Fibroblast of peridontal ligament (primary cell): ENCODE data around the gene SH2B2.
A peak's percentile ranks its signal among the peaks of the same experiment; 100 is the strongest.
"Not testable (repeated sequence)": the region's sequence is repeated elsewhere in the genome, so short reads cannot be mapped to it uniquely, and the experiment has no call there.

Experiments
- DNase-seq: peaks from one replicate; pipeline ENCODE4 v3.0.0-alpha.2; 2010; ENCODE audit errors: extremely low read depth

Gene SH2B2

DNA sequence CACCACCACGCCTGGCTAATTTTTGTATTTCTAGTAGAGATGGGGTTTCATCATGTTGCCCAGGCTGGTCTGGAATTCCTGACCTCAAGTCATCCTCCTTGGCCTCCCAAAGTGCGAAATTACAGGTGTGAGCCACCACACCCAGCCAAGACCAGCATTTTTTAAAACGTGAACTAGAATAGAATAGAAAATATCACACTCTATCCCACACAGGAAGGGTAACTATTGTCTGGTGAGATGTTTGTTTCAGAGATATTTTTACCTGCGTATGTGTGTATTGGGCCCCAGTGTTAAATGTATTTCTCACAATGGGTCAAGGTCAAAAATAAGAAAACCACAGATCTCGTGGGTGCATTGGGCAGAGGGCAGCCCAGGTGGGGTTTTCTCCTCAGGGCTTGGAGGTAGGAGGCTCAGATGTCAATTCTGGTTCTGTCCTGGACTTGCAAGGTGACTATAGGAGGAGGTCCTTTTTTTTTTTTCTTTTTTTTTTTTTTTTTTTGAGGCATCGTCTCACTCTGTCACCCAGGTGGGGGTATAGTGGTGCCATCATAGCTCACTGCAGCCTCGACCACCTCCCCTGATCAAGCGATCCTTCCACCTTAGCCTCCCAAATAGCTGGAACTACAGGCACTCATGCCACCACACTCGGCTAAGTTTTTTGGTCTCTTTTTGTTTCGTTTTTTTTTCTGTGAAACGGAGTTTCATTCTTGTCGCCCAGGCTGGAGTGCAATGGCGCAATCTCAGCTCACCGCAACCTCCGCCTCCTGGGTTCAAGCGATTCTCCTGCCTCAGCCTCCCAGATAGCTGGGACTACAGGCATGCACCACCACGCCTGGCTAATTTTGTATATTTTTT is 19.0 kb downstream of the SH2B2 start:
- no peak for DNase-seq

- peak; percentile 32 for DNase-seq
Observed at GRCh38 chr7:102306916-102307677, 20.4 kb downstream of the SH2B2 start.

DNA sequence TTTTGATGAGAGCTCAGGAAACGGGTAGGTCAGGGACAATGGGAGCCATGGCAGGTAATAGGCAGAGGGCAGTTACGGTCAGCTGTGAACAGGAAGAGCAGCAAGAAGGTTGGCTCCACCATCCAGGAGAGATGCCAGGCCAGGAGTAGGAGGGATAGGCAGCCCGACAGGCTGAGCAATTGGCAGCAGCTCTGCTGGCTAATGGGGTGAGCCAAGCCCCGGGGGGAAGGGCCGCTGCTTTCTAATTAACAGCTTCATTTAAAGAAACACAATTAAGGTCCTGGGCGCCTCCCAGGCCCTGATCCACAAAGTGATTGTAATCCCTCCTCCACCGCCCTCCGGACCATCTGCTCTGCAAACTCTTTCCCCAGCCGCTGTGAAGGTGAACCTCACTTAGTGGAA is 23.7 kb downstream of the SH2B2 start:
- DNase-seq, result no peak

GRCh38 chr7:102312317-102312716 is 25.6 kb downstream of the SH2B2 start:
- no peak for DNase-seq

- no peak for DNase-seq
Observed at GRCh38 chr7:102313997-102314780, 27.5 kb downstream of the SH2B2 start.

DNA sequence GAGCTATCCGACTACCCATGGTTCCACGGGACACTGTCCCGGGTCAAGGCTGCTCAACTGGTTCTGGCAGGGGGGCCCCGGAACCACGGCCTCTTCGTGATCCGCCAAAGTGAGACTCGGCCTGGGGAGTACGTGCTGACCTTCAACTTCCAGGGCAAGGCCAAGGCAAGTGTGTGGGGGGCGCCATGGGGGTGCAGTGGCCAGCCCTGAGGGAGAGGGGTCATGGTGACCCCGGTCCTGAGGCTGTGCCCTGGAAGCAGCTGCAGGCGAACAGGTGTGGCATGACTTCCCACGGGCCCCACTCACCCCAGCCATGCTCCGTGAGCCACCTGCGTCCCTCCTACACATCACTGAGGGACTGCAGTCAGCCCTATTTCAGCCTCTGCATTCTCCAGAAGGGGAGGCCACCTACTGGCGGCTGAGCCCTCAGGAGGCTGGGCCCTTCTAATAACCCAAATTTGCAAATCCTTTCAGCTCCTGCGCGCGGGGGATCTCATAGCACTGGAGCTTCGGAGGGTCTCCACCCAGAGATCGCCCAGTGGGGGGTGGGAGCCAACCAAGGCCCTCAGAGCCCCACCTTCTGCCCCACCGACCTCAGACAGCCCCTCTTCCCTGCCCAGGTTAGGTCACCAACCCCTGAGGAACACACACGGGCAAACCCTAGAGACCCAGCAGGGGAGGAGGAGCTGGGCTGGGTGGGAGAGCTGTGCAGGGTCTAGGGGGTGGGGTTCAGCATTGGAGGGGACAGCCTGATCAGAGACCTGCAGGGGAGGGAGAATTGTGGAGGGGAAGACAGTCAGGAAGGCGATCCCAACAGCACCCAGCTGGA is 30.8 kb downstream of the SH2B2 start:
- no peak for DNase-seq

GRCh38 chr7:102318482-102318971 is 31.9 kb downstream of the SH2B2 start:
- DNase-seq, result no peak

DNA sequence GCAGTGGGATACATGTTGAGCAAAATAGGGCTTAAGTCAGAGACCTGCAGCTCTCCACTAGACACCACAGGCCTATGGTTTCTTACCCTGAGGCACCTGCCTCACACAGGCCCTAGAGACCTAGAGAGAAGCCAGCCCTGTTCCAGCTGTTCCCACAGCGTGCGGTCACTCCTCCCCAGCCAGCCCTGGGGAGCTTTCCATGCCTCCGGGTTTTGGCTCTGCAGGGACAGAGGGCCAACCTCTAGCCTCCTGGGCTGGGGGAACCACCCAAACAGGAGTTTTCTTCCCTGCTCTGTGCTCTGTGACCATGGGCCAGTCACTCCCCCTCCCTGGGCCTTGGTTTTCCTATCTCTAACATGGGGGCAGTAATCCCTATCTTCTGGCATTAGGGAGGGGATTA is 33.0 kb downstream of the SH2B2 start:
- no peak for DNase-seq

GRCh38 chr7:102320181-102320580 is 33.5 kb downstream of the SH2B2 start:
- no peak for DNase-seq

DNA sequence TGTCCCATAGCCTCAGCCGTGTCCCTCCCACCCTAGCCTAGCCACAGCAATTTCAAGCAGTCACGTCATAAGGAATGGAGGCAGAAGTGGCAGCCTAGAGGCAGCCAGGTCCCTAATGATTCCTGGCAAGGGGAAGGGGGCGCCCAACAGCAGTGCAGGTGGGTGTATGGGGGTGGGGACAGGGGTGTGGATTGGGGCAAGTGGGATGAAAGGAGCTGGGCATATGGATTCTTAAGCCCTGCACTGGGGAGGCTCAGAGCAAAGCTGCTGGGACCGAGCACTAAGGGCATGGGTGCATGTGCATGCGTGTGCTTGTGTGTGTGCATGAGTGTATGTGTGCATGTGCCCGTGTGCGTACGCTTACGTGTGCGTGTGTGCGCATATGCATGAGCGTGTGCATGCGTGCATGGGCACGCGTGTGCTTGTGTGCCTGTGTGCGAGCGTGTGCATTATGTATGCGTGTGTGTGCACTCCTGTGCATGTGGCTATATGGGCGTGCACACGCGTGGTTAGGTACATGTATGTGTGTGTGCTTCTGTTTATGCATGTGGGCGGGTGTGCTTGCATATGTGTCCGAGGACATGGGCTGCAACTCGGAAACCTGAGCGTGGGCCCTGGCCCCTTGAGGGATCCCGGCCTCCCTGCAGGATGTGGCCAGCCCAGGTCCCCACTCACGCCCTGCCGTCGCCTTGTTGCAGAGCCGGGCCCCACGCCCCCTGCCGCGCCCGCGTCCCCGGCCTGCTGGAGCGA is 34.1 kb downstream of the SH2B2 start:
- no peak for DNase-seq

DNA sequence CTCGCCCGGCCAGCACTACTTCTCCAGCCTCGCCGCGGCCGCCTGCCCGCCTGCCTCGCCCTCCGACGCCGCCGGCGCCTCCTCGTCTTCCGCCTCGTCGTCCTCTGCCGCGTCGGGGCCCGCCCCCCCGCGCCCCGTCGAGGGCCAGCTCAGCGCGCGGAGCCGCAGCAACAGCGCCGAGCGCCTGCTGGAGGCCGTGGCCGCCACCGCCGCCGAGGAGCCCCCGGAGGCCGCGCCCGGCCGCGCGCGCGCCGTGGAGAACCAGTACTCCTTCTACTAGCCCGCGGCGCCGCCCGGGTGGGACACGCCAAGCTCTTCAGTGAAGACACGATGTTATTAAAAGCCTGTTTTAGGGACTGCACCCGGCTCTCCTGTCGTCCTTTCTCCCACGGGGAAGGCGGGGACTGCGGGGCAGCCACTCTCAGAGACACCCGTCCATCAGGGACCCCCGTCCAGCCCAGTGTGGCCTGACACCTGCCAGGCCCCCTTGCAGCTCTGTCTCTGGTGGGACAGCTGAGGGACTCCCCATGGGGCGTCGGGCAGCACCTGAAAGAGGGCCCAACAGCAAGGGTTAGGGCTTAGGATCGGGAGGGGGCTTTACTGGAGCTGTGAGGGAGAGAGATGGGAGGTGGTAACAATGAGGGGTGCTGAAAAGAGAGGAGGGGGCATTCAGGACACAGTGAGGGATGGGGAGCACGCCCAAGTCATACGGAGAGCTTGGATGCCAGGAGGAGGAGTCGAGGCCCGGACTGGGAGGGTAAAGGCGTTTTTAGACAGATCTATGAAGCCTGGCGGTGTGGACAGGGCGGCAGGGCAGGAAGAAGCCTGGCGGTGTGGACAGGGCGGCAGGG is 34.9 kb downstream of the SH2B2 start:
- no peak for DNase-seq

DNA sequence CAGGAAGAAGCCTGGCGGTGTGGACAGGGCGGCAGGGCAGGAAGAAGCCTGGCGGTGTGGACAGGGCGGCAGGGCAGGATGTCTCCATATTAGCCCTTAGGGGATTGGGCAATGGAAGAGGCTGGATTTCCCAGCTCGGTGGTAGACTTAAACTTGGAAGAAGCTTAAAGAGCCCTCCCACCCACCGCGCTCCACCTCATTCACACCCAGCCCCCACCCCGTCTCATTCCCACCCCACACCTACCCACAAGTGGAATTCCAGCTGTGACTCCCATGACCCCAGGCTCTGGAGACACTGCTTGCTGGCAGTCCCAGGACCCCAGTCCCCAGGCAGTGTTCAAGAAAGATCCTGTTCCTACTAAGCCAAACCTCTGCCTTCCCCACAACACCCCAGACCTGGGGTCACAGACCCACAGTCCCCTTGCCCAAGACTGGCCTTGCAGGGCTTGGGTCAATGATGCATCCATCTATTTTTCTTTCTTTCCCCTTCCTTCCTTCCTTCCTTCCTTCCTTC is 35.6 kb downstream of the SH2B2 start:
- DNase-seq, result no peak

DNA sequence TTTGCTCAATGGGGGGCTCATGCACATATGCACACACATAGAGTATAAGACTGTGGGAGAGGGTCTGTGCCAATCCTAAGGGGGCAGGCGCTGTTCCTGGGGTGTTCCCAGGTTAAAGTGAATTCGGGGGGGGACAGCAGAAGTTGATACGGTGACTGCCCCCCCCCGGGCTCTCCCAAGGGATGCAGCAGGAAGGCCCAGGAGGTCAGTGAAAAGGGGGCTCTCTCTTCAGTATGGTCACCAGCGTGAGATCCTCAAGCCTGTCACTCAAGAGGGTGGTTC is 37.2 kb downstream of the SH2B2 start:
- DNase-seq, result no peak

DNA sequence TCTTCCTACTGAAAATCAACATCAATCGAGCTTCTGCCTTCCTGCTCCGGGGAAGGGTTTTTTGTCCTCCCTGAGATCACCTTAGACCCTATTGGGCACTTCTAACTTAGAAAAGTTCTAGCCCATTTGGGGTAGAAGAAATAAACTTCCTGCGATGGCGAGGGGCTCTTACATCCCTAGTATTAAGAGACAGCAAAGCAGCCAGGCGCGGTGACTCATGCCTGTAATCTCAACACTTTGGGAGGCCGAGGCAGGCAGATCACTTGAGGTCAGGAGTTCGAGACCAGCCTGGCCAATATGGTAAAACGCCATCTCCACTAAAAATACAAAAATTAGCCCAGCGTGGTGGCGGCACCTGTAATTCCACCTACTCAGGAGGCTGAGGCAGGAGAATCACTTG is 38.4 kb downstream of the SH2B2 start:
- DNase-seq, result not testable (repeated sequence)

DNA sequence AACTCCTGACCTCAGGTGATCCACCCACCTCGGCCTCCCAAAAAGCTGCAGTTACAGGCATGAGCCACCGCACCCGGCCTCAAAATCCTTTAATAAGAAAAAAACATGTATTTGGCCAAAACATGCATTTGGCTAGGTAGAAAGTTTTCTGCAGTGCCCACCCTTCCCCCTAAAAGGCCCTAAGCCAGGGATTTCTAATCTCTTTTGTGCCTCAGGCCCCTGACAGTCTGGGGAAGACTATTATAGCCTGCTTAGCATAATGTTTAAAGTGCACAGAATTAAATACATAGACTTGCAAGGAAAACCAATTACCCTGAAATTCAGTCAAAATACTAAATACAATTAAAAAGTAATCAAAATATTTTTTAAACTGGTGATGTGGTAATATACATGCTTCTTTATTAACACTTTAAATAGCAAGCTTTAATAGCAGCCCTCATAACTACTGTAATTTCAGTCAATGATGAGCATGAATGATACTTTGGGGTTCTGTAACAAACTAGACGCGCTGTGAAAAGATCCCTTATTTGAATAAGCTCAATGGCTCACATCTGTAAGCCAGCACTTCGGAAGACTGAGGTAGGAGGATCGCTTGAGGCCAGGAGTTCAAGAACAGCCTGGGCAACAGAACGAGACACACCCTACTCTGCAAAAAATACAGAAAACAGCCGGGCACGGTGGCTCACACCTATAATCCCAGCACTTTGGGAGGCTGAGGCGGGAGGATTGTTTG is 39.7 kb downstream of the SH2B2 start:
- no peak for DNase-seq

GRCh38 chr7:102327183-102327582 is 40.5 kb downstream of the SH2B2 start:
- DNase-seq, result not testable (repeated sequence)

DNA sequence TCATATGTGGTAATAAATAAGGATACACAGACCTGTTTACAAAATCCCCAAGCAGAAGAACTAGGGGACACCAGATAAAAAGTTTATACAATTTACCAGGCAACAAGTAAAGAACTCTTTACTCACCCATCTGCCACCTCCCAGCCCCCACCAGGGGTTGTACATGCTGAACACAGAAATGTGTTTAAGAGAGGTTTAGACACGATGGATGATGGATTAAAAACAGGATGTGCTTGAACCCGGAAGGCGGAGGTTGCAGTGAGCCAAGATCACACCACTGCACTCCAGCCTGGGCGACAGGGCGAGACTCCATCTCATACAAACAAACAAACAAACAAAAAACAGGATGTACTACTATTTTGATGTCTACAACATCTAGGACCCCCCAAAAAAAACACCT is 42.2 kb downstream of the SH2B2 start:
- DNase-seq, result not testable (repeated sequence)

GRCh38 chr7:102329366-102329765 is 42.7 kb downstream of the SH2B2 start:
- DNase-seq, result not testable (repeated sequence)
